NB4 (cell line): ENCODE data around the gene SEPTIN5.

Source experiments
- MYC ChIP-seq: IDR thresholded peaks from 2 replicates; pipeline ENCODE4 v1.6.1; 2011; ENCODE audit warnings: low read depth, low read length
- POLR2A ChIP-seq: IDR thresholded peaks from 2 replicates; pipeline ENCODE4 v1.6.1; 2011; ENCODE audit warnings: mild to moderate bottlenecking; ENCODE audit not compliant: insufficient read length; ENCODE audit errors: extremely low read depth
- TF ChIP-seq, protein P1 (sequence below): IDR thresholded peaks from one replicate; pipeline ENCODE4 v1.5.1; 2012; ENCODE audit warnings: low read depth, low read length
- TF ChIP-seq, protein P2 (sequence below): IDR thresholded peaks from 2 replicates; pipeline ENCODE4 v1.6.1; 2011; ENCODE audit warnings: low read depth, low read length

GRCh38 chr22:19748991-19749664 lies 34.8 kb downstream of the SEPTIN5 start:
- TF ChIP-seq, protein P1, sequence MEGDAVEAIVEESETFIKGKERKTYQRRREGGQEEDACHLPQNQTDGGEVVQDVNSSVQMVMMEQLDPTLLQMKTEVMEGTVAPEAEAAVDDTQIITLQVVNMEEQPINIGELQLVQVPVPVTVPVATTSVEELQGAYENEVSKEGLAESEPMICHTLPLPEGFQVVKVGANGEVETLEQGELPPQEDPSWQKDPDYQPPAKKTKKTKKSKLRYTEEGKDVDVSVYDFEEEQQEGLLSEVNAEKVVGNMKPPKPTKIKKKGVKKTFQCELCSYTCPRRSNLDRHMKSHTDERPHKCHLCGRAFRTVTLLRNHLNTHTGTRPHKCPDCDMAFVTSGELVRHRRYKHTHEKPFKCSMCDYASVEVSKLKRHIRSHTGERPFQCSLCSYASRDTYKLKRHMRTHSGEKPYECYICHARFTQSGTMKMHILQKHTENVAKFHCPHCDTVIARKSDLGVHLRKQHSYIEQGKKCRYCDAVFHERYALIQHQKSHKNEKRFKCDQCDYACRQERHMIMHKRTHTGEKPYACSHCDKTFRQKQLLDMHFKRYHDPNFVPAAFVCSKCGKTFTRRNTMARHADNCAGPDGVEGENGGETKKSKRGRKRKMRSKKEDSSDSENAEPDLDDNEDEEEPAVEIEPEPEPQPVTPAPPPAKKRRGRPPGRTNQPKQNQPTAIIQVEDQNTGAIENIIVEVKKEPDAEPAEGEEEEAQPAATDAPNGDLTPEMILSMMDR, result no peak
- no peak for TF ChIP-seq POLR2A
- no peak for TF ChIP-seq MYC
- TF ChIP-seq, protein P2, sequence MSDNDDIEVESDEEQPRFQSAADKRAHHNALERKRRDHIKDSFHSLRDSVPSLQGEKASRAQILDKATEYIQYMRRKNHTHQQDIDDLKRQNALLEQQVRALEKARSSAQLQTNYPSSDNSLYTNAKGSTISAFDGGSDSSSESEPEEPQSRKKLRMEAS, result no peak
